Spinal cord (tissue), 10 donors: ENCODE results near the gene SEC14L1. TPM values are rescaled to one million over a fixed set of nuclear protein-coding genes. Genes with fewer than 3 reads are reported as not detected.
A peak's percentile ranks its signal among the peaks of the same experiment; 100 is the strongest.
"Not testable (repeated sequence)": the region's sequence is repeated elsewhere in the genome, so short reads cannot be mapped to it uniquely, and the experiment has no call there.

Experiments
- DNase-seq, 6 donors: peaks; one replicate each; pipeline versions ENCODE4 v3.0.0 to v3.0.0-alpha.2; 2013 to 2015; ENCODE audit warnings: low spot score in 6 of 6, low read depth in 4 of 6
- H3K27ac ChIP-seq: one replicate; pipeline ENCODE4 v1.5.1; 2013; ENCODE audit warnings: low read depth, low read length, control low read depth
- H3K27me3 ChIP-seq: one replicate; pipeline ENCODE4 v1.6.1; 2013; ENCODE audit warnings: low read length; ENCODE audit not compliant: control insufficient read depth, insufficient read depth
- H3K36me3 ChIP-seq: one replicate; pipeline ENCODE4 v1.6.1; 2013; ENCODE audit warnings: low read length; ENCODE audit not compliant: control insufficient read depth, insufficient read depth
- H3K4me1 ChIP-seq: one replicate; pipeline ENCODE4 v1.6.1; 2013; ENCODE audit warnings: low read length; ENCODE audit not compliant: control insufficient read depth, insufficient read depth
- H3K4me3 ChIP-seq: one replicate; pipeline ENCODE4 v1.5.1; 2013; ENCODE audit warnings: low read depth, low read length, control low read depth
- H3K9me3 ChIP-seq: one replicate; pipeline ENCODE4 v1.6.1; 2013; ENCODE audit warnings: low read length; ENCODE audit not compliant: control insufficient read depth, insufficient read depth
- WGBS: methylation state at CpG from one replicate; pipeline ENCODE4 v1.1.5; 2013; ENCODE audit warnings: missing lambda C conversion rate; ENCODE audit not compliant: insufficient coverage; 5-methylcytosine and 5-hydroxymethylcytosine counted together
- polyA plus RNA-seq, 2 donors: library from polyadenylated mRNA; unstranded; fragments of 120-200 nt; gene quantifications; one replicate each; pipeline ENCODE4 v1.2.1, GENCODE V29; 2013; ENCODE audit not compliant: insufficient read length in 2 of 2
- total RNA-seq, 2 donors: library from RNA; depleted of rRNA in 1 of 2; stranded (reverse); fragments of 120-200 nt in 1 of 2; fragments of >200 nt in 1 of 2; gene quantifications; one replicate each; pipeline versions ENCODE4 v1.2.3 to v1.2.4, GENCODE V29; 2013 to 2014
- donor health status: healthy.

Gene SEC14L1
- total and polyA plus RNA-seq, 4 donors, result 42.2 to 81.9 (median 69.1) TPM

- H3K27me3 ChIP-seq, result no peaks in the 10 kb centered on the region
- DNase-seq, result no peak
- peaks cover 14% of the 10 kb centered on the region for H3K4me1 ChIP-seq
- H3K9me3 ChIP-seq, result no peaks in the 10 kb centered on the region
- H3K36me3 ChIP-seq, result no peaks in the 10 kb centered on the region
- 73% methylated on average over 4 of the region's 8 CpGs for WGBS
- peak overlapping the region; percentile 54 for H3K4me3 ChIP-seq
- H3K27ac ChIP-seq, result no peak overlapping the region
These were observed 106.8 kb downstream of the SEC14L1 start for GRCh38 chr17:77247609-77248008.

GRCh38 chr17:77248216-77249114 lies 107.7 kb downstream of the SEC14L1 start:
- Histone ChIP-seq H3K9me3 (no peaks in the 10 kb centered on the region), H3K4me1 (peaks cover 14% of the 10 kb centered on the region), H3K36me3 (no peaks in the 10 kb centered on the region), H3K27ac (no peak overlapping the region), H3K27me3 (no peaks in the 10 kb centered on the region), H3K4me3 (no peak overlapping the region)
- DNase-seq, result no peak
- 80% methylated on average over 17 of the region's 17 CpGs for WGBS

- WGBS, result 90% methylated on average over 1 of the region's 4 CpGs
- DNase-seq, result no peak
These were observed 110.9 kb downstream of the SEC14L1 start for GRCh38 chr17:77251622-77252183.

GRCh38 chr17:77252306-77252705 lies 111.5 kb downstream of the SEC14L1 start:
- H3K9me3 ChIP-seq, H3K36me3 ChIP-seq, H3K4me3 ChIP-seq, H3K27ac ChIP-seq, DNase-seq, H3K27me3 ChIP-seq: not testable (repeated sequence)
- WGBS, result 65% methylated on average over 6 of the region's 7 CpGs
- peaks cover 33% of the 10 kb centered on the region for H3K4me1 ChIP-seq

More at GRCh38 chr17:77251622-77252183, 110.9 kb downstream of the SEC14L1 start:
- no peak overlapping the region for H3K27ac ChIP-seq
- no peaks in the 10 kb centered on the region for H3K9me3 ChIP-seq
- peaks cover 39% of the 10 kb centered on the region for H3K4me1 ChIP-seq
- H3K27me3 ChIP-seq, result no peaks in the 10 kb centered on the region
- H3K36me3 ChIP-seq, result no peaks in the 10 kb centered on the region
- H3K4me3 ChIP-seq, result no peak overlapping the region

GRCh38 chr17:77253611-77254051 lies 112.9 kb downstream of the SEC14L1 start:
- DNase-seq, result no peak
- H3K27ac ChIP-seq, result no peak overlapping the region
- H3K27me3 ChIP-seq, result no peaks in the 10 kb centered on the region

GRCh38 chr17:77254951-77255825 lies 114.4 kb downstream of the SEC14L1 start:
- H3K36me3 ChIP-seq, result no peaks in the 10 kb centered on the region
- 45% methylated on average over 23 of the region's 25 CpGs for WGBS
- peaks cover 29% of the 10 kb centered on the region for H3K4me1 ChIP-seq
- DNase-seq, result peak in 1 of 6 donors; percentile 60
- H3K27me3 ChIP-seq, result no peaks in the 10 kb centered on the region
- no peaks in the 10 kb centered on the region for H3K9me3 ChIP-seq
- no peak overlapping the region for H3K4me3 ChIP-seq
- H3K27ac ChIP-seq, result peak overlapping the region; percentile 87

More at GRCh38 chr17:77253611-77254051, 112.9 kb downstream of the SEC14L1 start:
- 72% methylated on average over 8 of the region's 11 CpGs for WGBS
- Histone ChIP-seq H3K4me1 (peaks cover 29% of the 10 kb centered on the region), H3K9me3 (no peaks in the 10 kb centered on the region), H3K36me3 (no peaks in the 10 kb centered on the region), H3K4me3 (no peak overlapping the region)

- not testable (repeated sequence) for DNase-seq, H3K27me3 ChIP-seq, H3K9me3 ChIP-seq, H3K4me3 ChIP-seq, H3K36me3 ChIP-seq
- H3K27ac ChIP-seq, result peak overlapping the region; percentile 40
- WGBS, result 86% methylated on average over 8 of the region's 14 CpGs
- peaks cover 29% of the 10 kb centered on the region for H3K4me1 ChIP-seq
These were observed 115.2 kb downstream of the SEC14L1 start for GRCh38 chr17:77255970-77256369.

GRCh38 chr17:77256710-77257109 lies 115.9 kb downstream of the SEC14L1 start:
- peak overlapping the region; percentile 40 for H3K27ac ChIP-seq
- no peaks in the 10 kb centered on the region for H3K9me3 ChIP-seq
- no peaks in the 10 kb centered on the region for H3K27me3 ChIP-seq
- WGBS, result 96% methylated on average over 2 of the region's 2 CpGs
- H3K4me3 ChIP-seq, result no peak overlapping the region
- no peak for DNase-seq
- H3K4me1 ChIP-seq, result peaks cover 29% of the 10 kb centered on the region
- H3K36me3 ChIP-seq, result no peaks in the 10 kb centered on the region

- no peak overlapping the region for H3K27ac ChIP-seq
- no peaks in the 10 kb centered on the region for H3K36me3 ChIP-seq
- H3K4me3 ChIP-seq, result no peak overlapping the region
- peaks cover 29% of the 10 kb centered on the region for H3K4me1 ChIP-seq
- H3K9me3 ChIP-seq, result no peaks in the 10 kb centered on the region
- 100% methylated on average over 1 of the region's 1 CpG for WGBS
- H3K27me3 ChIP-seq, result no peaks in the 10 kb centered on the region
- no peak for DNase-seq
These were observed 116.4 kb downstream of the SEC14L1 start for GRCh38 chr17:77257169-77257568.
